ENCODE measurements around the gene SFXN5. TPM values are rescaled to one million over a fixed set of nuclear protein-coding genes. Genes with fewer than 3 reads are reported as not detected.
"Not testable (repeated sequence)": the region's sequence is repeated elsewhere in the genome, so short reads cannot be mapped to it uniquely, and the experiment has no call there.

The SFXN5 gene, protein sequence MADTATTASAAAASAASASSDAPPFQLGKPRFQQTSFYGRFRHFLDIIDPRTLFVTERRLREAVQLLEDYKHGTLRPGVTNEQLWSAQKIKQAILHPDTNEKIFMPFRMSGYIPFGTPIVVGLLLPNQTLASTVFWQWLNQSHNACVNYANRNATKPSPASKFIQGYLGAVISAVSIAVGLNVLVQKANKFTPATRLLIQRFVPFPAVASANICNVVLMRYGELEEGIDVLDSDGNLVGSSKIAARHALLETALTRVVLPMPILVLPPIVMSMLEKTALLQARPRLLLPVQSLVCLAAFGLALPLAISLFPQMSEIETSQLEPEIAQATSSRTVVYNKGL
- 10 to 100 TPM; 10.2 to 17.0 (median 14.7) TPM for total RNA-seq (2021; fragmentation: NEBNext Ultra II Directional; extraction: Animal tissue kit (Norgen Biotek cat#: 25700))
- long read RNA-seq, full-length matches to known transcripts, result 3 of 8 reads
- long read RNA-seq, partial matches to known transcripts, result 1 of 8 reads
- long read RNA-seq, other reads (novel, unspliced or antisense), result 4 of 8 reads

GRCh38 chr2:73071360-73072128 is at the start of gene SFXN5:
Gene SFXN5 (minus strand): TSS chr2:73071712. CDS start chr2:73071705, 7 bp downstream.
- Mint-ChIP-seq H3K27ac (peak within 1 kb of the TSS; percentile 79), H3K4me1 (ENCODE audit: low read depth) (peaks cover 41% of the 10 kb centered on the region), H3K4me3 (peak within 1 kb of the TSS; percentile 88), H3K36me3 (ENCODE audit: low read depth) (peaks cover 25% of the 10 kb centered on the region; the same call in 1 of the 2 replicates), H3K9me3 (no peaks in the 10 kb centered on the region), H3K27me3 (ENCODE audit: insufficient read depth) (peaks cover 14% of the 10 kb centered on the region)
- TF ChIP-seq, protein P1, sequence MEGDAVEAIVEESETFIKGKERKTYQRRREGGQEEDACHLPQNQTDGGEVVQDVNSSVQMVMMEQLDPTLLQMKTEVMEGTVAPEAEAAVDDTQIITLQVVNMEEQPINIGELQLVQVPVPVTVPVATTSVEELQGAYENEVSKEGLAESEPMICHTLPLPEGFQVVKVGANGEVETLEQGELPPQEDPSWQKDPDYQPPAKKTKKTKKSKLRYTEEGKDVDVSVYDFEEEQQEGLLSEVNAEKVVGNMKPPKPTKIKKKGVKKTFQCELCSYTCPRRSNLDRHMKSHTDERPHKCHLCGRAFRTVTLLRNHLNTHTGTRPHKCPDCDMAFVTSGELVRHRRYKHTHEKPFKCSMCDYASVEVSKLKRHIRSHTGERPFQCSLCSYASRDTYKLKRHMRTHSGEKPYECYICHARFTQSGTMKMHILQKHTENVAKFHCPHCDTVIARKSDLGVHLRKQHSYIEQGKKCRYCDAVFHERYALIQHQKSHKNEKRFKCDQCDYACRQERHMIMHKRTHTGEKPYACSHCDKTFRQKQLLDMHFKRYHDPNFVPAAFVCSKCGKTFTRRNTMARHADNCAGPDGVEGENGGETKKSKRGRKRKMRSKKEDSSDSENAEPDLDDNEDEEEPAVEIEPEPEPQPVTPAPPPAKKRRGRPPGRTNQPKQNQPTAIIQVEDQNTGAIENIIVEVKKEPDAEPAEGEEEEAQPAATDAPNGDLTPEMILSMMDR (IDR thresholded peaks at IDR 0.05), result peak; percentile 45
- DNase-seq, result peak; percentile 95

GRCh38 chr2:73119611-73120239 is 48.2 kb upstream of the SFXN5 start:
- not testable (repeated sequence) for H3K36me3 Mint-ChIP-seq (ENCODE audit: low read depth); H3K27me3 Mint-ChIP-seq (ENCODE audit: insufficient read depth); DNase-seq; H3K27ac Mint-ChIP-seq; H3K9me3 Mint-ChIP-seq; H3K4me3 Mint-ChIP-seq
- peaks cover 23% of the 10 kb centered on the region for H3K4me1 Mint-ChIP-seq (ENCODE audit: low read depth)

DNA sequence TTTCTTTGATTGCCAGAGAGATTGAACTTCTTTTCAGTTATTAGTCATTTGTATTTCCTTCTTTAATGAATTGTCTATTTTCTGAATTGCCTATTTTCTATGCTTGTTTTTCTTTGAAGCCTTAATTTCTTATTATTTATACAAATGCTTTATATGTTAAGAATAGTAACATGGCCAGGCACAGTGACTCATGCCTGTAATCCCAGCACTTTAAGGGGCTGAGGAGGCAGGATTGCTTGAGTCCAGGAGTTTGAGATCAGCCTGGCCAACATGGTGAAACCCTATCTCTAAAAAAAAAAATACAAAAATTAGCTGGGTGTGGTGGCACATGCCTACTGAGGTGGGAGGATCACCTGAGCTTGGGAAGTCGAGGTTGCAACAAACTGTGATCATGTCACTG is 45.9 kb upstream of the SFXN5 start:
- TF ChIP-seq, protein P1 (IDR thresholded peaks at IDR 0.05), result no peak
- no peaks in the 10 kb centered on the region for H3K9me3 Mint-ChIP-seq
- peak; percentile 51 for DNase-seq
- H3K4me1 Mint-ChIP-seq (ENCODE audit: low read depth), result peaks cover 36% of the 10 kb centered on the region
- 0 out of 2 replicates have a peak overlapping the region, but pooled peaks have one; percentile 30 for H3K4me3 Mint-ChIP-seq
- H3K27me3 Mint-ChIP-seq (ENCODE audit: insufficient read depth), result peaks cover 3% of the 10 kb centered on the region
- peaks cover 8% of the 10 kb centered on the region for H3K36me3 Mint-ChIP-seq (ENCODE audit: low read depth)
- H3K27ac Mint-ChIP-seq, result peak overlapping the region; percentile 78

GRCh38 chr2:73116182-73116960 is 44.9 kb upstream of the SFXN5 start:
- H3K9me3 Mint-ChIP-seq, result no peaks in the 10 kb centered on the region
- TF ChIP-seq, protein P1 (IDR thresholded peaks at IDR 0.05), result no peak
- peaks cover 36% of the 10 kb centered on the region for H3K4me1 Mint-ChIP-seq (ENCODE audit: low read depth)
- peaks cover 8% of the 10 kb centered on the region for H3K36me3 Mint-ChIP-seq (ENCODE audit: low read depth)
- H3K4me3 Mint-ChIP-seq, result no peak overlapping the region
- DNase-seq, result no peak
- H3K27ac Mint-ChIP-seq, result peak overlapping the region; percentile 78
- H3K27me3 Mint-ChIP-seq (ENCODE audit: insufficient read depth), result peaks cover 3% of the 10 kb centered on the region

- no peaks in the 10 kb centered on the region; the same call in 1 of the 2 replicates for H3K27me3 Mint-ChIP-seq (ENCODE audit: insufficient read depth)
- no peaks in the 10 kb centered on the region for H3K9me3 Mint-ChIP-seq
- no peak for DNase-seq
- peak overlapping the region; percentile 53; the same call in 1 of the 2 replicates for H3K4me3 Mint-ChIP-seq
- peak overlapping the region; percentile 88 for H3K27ac Mint-ChIP-seq
- TF ChIP-seq, protein P1 (IDR thresholded peaks at IDR 0.05), result no peak
- H3K4me1 Mint-ChIP-seq (ENCODE audit: low read depth), result peaks cover 52% of the 10 kb centered on the region
- H3K36me3 Mint-ChIP-seq (ENCODE audit: low read depth), result peaks cover 15% of the 10 kb centered on the region
Observed at GRCh38 chr2:73114273-73114867, 42.9 kb upstream of the SFXN5 start.
